Fibroblast of skin of left quadriceps (primary cell): ENCODE data around the gene EMC1.
"Not testable (repeated sequence)": the region's sequence is repeated elsewhere in the genome, so short reads cannot be mapped to it uniquely, and the experiment has no call there.

Source experiments
- DNase-seq, 2 experiments: peaks; one replicate each; pipeline ENCODE4 v3.0.0-alpha.2; 2013; ENCODE audit warnings: low read depth in 2 of 2

The EMC1 gene

DNA sequence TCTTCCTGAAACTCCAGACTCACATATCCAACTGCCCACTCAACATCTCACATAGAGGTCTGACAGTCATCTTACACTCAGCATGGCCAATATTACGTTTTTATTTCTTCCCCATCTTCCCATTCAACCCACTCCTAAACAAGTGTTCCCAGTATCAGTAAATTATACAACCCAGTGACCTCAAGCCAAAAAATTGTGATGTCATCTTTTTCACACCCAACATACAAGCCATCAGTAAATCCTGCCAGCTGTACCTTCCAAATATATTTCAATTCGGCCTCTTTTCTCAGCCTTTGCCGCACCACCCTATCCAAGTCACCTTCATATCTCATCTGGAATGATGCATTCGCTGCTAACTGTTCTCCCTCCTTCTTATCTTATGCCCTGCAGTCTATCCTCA, 60.9 kb downstream of the EMC1 start:
- no peak for DNase-seq

DNA sequence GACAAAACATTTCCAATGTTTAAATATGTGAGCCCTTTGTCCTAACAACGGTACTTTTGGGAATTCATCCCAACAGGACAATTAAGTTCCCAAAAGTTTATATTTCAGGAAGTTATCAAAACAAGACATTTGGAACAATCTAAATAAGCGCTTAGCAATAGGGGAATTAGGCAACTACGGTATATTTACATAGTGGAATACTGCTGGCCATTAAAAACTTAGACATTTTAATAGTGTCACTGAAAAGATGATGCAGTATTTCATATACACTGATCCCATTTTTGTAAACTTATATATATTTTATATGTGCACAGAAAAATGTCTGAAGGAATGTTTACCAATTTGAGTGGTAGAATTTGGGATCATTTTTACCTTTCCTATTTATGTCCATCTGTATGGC, 62.1 kb downstream of the EMC1 start:
- no peak for DNase-seq

DNA sequence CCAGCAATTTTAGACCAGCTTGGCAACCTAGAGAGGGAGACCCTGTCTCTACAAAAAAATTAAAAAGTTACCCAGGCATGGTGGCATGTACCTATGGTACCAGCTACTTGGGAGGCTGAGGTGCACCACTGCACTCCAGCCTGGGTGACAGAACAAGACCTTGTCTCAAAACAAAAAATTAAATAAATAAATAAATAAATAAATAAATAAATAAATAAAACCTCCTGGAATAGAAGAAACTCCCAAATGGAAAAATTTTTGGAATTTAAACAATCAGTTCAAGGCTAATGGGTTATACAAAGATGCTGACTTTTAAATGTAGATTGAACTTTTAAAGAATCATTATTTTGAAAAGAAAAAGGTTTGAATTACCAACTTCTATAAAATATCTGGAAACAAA, 63.5 kb downstream of the EMC1 start:
- no peak for DNase-seq

DNA sequence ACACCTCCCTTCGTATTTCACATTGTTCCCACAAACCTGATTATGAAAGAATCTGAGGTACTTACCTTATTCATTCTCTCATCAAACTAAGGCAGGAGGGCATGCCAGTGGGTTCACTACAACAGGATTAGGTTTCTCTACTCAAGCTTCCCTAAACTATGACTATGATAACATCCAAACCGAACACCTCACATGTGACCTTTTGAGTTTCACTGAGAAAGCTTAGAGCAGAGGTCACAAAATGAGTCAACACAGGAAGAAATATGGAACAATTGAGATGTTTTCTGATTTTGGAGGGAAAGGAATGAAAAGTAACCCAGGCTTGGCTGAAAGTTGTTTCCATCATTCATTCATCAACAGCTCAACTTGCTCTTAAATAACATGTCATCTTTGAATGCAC, 65.3 kb downstream of the EMC1 start:
- no peak for DNase-seq

DNA sequence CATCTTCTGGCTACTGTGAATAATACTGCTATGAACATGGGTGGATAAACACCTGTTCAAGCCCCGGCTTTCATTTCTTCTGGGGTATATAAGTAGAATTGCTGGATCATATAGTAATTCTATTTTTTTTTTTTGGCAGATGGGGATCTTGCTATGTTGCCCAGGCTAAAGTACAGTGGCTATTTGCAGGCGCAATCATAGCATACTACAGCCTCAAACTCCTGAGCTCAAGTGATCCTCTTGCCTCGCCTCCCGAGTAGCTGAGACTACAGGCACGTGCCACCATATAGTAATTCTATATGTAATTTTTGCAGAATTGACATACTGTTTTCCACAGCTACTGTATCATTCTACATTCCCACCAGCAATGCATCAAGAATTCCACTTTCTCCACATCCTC, 69.1 kb downstream of the EMC1 start:
- no peak for DNase-seq

DNA sequence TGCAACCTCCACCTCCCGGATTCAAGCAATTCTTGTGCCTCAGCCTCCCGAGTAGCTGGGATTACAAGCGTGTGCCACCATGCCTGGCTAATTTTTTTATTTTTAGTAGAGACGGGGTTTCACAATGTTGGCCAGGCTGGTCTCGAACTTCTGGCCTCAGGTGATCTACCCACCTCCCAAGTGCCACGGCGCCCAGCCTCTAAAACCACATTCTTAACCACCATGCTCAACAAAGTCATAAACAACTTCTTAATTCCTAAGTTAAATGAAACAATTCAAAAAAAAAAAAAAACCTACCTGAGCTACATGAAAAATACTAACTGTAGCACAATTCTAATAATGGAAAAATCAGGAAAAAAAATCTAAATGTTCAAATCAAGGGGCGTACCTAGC, 71.1 kb downstream of the EMC1 start:
- DNase-seq = not testable (repeated sequence)

DNA sequence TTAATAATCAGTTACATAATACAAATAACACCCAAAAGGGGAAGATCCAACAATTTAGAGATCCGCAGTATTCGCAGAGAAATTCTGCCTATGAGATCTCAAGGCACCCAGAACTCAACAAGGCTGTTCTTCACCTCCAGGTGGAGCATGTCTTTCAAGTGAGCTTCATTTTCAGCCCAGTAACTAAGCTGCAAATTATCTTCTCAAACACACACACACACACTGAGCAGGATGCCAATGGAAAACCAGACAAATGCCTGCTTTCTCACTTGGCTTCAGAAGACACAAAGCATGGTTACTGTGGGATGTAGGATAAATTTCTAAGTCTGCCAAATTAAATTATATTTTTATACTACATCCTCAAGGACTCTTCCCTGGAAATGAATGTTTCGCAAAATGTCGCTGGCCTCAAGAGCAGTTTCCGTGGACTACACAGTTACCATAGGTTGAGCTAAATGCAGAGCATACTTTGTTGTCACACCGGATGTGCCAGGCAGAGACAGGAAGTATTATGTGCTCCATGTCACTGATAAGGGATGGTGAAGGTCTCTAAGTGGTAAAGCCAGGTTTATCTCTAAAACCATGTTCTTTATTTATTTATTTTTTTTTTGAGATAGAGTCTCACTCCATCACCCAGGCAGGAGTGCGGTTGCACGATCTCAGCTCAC, 71.6 kb downstream of the EMC1 start:
- no peak for DNase-seq

DNA sequence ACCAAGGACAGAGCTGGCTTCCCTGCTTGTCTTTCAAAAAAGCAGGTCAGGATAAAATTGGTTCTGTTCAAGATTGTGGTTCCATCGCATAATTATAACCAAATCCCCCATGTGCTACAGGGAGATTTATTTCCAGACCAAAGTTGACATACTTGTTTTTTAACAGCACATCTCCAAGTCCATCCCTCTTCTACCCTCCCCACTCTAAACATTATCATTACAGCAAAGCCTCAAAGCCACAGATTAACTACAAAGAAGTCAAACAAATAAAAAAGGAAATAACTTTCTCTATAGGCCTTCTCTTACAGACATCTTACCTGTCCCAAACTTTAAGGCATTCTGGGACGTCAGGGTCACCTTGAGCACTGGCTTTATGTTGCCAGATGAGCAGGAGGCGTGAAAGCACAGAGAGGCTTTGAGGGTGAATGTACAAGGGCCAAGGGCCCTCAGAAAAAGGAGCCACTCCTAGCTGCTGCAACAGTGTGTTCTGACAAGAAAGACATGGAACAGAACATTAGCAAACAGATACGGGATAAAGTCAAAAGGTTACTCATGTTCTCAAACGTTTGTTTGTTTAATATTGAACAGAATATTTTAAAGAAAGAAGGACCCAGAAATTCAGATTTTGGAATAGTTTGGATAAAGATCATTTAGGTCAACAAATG, 72.5 kb downstream of the EMC1 start:
- no peak for DNase-seq

DNA sequence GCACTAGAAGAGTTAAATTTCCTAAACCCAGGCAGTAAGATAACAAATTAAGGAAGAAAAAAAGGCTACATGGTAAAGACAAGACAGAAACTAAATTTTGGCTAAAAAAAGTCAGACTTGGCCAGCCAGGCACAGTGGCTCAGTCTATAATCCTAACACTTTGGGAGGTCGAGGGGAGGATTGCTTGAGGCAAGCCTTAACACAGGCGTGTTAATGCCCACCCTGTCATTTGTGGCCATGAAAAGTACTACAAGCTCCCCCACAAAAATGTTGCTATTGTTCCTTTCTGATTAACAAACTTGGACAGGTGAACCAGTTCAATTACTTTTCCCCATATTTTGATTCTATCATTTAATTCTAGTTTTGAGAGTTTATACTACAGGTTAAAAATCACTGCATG, 73.5 kb downstream of the EMC1 start:
- no peak for DNase-seq

DNA sequence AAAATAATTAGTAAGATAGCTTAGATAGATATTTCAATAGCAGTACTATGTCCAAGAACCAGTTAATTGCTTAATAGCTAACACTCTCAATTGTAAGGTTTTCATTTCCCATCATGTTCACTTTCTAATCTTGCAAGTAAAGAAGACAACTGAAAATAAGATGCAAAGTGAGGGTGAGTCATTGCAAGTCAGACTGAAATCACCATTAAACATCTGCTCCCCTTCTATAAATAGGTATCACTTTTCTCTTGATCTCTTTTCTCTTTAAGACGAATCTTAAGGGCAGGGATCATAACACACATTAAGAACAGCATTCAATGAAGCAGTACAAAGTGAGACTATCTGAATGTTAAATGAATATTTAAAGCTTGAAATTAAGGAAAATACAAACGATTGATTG, 81.7 kb downstream of the EMC1 start:
- no peak for DNase-seq

DNA sequence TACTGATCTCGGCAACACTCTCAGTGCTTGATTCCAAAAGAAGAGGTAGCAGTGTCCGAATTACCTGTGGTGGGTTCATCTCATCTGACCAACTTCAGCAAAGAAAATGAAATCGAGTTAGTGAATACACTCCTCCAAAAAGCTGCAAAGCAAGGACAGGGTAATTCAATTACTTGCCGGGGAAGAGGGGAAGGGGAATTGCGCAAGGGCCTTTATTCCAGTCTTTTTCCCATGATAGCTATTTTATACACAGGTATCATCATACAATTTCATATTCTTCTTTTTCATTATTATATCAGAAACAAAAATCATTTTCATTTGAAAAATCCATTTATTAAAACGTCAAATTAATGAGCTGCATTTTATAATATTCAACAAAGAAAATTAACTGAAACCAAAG, 84.2 kb downstream of the EMC1 start:
- DNase-seq = no peak

DNA sequence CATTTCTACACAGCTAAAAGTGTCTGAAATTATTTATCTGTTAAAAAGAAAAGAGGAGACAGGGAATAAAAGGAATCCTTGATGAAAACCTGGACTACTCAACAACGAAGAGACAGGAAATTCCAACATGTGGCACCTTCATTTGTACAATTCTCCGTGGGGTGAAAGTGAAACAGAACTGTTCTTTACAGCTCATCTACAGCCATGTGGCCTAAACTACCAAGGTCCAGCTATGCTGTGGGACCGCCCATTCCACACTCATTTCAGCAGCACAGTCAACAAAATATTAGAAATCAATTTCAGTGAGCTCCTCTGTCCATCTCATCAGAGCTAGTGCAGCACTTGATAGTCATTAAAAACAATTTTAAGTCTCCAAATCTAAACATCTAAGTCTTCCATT, 85.3 kb downstream of the EMC1 start:
- no peak for DNase-seq
